NCI-H2227 (cell line): ENCODE data around the gene HYI.
"Not testable (repeated sequence)": the region's sequence is repeated elsewhere in the genome, so short reads cannot be mapped to it uniquely, and the experiment has no call there.

ENCODE experiments used
- DNase-seq: peaks from one replicate; lab custom pipeline; 2025; ENCODE audit not compliant: unreplicated experiment; lab: John Stamatoyannopoulos, UW

Gene HYI, protein sequence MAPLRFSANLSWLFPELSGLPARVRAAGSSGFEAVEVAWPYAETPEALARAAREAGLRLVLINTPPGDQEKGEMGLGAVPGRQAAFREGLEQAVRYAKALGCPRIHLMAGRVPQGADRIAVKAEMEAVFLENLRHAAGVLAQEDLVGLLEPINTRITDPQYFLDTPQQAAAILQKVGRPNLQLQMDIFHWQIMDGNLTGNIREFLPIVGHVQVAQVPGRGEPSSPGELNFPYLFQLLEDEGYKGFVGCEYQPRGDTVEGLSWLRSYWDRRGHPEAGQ

DNA sequence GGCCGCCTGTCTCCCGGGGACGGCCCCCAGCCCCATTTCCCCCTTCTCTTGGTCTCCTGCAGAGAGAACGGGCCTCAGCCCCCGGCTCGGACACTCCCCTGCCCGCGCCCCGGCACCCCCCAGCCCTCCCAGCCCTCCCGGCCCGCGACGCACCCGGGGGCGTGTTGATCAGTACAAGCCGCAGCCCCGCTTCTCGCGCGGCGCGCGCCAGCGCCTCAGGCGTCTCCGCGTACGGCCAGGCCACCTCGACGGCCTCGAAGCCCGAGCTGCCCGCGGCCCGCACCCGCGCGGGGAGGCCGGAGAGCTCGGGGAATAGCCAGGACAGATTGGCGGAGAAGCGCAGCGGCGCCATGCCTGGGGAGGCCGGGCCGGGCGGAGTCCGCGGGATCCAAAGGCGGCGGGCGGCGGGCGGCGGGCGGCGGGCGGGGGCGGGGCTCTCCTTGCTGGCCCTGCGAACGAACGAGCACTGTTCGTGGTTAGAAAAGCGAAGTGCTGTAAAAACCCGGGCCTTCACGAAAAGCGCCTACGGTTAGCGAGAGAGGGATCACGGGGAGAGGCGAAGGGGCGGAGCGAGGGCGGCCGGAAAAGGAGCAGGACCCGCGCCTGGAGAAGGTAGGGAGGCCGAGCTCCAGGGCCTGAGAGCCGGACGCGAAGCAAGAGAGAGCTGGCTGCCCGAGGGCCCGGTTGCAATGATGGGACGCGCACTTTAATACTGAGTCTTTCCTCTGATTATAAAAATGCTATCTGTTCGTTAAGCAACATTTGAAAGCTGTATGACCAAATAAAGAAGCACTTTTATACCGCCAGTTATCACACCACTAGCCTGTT is at the start of gene HYI:
Gene HYI (minus strand): TSS at position 490 of the 828 bp plus-strand sequence. CDS start 138 bp downstream, at position 352.
- DNase-seq = peak; percentile 93

DNA sequence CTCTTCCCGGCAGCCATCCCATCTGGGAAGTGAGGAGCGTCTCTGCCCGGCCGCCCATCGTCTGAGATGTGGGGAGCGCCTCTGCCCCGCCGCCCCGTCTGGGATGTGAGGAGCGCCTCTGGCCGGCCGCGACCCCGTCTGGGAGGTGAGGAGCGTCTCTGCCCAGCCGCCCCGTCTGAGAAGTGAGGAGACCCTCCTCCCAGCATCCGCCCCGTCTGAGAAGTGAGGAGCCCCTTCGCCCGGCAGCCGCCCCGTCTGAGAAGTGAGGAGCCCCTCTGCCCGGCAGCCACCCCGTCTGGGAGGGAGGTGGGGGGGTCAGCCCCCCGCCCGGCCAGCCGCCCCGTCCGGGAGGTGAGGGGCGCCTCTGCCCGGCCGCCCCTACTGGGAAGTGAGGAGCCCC is 48.1 kb upstream of the HYI start:
- not testable (repeated sequence) for DNase-seq

DNA sequence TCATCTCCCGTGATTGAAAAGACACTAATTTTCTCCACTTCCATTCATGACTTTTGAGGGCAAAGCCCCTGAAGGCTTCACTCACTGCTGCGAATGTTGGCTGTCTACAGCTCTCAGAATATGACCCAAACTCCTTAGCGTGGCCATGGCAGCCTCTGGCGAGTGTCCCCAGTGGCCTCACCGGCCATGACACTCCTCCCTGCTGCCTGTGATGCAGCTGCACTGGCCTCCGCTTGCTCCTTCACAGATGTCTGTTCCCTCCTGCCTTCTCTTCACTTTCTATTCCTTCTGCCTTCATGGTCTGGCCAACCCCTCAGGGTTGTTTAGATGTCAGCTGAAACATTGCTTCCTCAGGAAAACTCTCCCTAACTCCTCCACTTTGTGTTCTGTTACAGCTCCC is 46.2 kb upstream of the HYI start:
- DNase-seq = no peak

DNA sequence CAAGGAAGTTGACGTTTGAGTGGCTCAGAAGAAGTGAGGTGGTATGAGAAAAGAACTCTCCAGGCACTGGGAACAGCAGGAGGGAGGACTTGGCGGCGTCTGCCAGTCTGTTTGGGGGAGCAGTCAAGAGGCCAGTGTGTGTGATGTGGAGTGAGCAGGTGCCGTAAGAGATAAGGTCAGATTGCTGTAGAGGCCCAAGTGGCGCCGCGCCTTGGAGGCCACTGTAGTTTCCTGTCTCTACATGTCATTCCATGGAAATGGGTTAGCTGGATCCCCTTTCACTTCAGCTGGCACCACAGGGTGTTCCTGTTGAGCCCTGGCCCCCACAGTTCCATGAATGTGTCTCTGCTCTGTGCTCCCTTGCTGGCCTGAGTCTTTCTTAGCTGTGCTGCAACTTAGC is 41.5 kb upstream of the HYI start:
- no peak for DNase-seq

DNA sequence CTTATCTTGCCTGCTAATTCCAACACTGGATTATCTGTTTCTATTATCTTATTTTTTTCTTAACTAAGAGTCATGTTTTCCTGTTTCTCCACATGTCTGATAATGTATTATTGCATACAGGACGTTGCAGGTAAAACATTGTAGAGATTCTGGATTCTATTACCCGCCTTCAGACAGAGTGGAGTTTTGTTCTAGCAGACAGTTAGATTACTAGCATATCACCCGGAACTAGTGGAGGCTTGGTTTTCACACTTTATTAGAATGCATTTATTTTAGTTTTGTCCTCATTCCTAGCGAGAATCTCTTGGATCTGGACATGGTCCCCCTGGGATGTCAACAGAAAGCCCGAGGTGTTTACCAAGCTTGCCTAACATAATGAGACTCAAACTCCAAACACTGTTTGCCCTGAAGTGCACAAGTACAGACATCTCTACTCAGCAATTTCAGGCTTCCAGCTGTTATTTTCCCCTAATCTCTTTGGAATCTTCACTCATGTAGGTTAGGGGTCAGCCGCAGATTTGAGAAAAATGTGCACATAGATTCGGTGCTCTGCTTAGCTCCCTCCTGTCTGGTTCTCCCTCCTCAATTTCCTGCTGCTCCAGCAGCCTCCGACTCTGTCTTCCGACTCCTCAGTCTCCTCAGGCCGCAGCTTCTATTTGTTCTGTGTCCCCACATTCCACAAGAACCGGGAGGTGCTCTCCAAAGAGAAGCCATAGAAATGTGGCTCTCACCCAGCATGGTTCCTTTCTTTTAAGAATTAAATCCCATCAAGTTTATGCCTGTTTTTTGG is 40.1 kb upstream of the HYI start:
- DNase-seq = peak; percentile 68

DNA sequence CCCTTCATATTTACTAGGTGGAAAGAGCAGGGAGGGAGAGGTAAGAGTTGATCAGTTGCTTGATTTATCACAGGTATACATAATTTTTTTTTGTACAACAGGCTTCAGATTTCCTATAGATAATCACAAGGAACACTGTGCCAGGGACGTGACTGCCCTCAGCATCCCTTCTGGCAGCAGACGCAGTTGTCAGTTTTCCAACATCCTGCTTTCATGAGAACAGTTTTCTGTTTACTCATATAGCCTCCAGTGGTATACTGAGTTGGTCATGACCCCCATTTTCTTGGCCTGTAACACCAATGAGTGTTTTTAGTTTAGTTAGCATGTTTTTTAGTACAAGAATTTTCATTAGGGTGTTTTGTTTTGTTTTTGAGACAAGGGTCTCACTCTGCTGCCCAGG is 39.1 kb upstream of the HYI start:
- DNase-seq = no peak

DNA sequence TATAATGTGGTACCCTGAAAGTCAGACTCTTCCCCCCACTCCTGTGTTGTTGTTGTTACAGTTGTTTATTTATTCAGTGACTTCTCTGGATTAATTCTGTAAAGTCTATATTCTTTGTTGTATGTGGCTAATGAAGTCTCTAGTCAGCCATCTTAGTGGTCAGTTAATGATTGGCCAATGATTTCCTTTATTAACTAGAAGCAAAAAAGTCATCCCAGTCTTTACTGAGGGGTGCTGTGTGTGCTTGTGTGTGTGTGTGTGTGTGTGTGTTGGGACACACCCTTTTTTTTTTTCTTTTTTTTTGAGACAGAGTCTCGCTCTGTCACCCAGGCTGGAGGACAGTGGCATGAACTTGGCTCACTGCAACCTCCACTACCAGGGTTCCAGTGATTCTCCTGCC is 37.3 kb upstream of the HYI start:
- no peak for DNase-seq

DNA sequence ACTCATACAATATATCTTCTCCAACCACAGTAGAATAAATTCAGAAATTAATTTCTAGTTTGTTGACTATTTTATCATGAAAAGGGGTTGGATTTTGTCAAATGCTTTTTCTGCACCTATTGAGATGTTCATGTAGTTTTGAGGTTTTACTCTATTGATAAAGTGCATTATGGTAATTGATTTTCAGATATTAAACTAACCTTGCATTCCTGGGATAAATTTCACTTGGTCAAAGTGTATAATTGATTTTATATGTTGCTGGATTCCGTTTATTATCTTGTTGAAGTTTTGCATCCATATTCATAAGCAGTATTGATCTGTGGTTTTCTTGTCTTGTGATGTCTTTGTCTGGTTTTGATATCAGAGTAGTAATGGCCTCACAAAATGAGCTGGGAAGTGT is 34.4 kb upstream of the HYI start:
- no peak for DNase-seq

DNA sequence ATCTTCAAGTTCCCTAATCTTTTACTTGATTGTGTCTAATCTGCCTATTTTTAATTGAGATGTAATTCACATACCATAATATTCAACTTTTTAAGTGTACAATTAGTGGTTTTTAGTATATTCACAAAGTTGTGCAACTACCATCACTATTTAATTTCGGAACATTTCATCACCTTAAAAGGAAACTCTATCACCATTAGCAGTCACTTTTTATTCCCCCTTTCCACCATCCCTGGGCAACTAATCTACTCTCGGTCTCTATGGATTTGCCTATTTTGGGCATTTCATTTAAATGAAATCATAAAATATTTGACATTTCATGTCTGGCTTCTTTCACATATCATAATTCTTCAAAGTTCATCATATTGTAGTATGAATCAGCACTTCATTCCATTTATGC is 30.6 kb upstream of the HYI start:
- DNase-seq = no peak

DNA sequence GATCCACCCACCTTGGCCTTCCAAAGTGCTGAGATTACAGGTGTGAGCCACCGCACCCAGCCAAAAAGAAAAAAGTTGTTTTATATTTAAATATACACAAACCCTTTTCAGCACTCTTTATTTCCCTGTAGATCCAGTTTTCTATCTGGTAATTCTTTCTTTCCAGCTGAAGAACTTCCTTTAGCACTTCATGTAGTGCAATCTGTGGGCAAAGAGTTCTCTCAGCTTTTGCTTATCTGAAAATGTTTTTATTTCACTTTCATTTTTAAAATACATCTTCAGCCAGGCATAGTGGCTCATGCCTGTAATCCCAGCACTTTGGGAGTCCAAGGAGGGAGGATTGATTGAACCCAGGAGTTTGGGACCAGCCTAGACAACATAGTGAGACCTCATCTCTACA is 28.5 kb upstream of the HYI start:
- no peak for DNase-seq

DNA sequence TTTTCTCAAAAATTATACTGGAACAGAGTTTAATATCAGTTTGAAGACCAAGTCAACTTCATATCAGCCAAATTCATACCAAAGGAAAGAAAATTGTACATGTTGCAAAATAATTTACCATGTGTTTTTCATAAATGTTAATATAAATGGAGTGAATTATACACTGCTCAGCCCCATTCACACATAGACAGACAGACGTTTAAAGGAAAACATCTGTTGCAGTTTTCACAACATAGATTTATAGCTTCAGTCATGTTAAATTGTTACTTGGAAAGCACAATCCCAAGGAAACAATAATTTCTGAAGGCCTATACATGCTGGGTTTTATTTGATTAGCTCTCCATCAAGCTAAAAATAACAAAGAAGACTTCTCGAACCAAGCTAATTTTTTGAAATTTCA is 27.8 kb upstream of the HYI start:
- no peak for DNase-seq

DNA sequence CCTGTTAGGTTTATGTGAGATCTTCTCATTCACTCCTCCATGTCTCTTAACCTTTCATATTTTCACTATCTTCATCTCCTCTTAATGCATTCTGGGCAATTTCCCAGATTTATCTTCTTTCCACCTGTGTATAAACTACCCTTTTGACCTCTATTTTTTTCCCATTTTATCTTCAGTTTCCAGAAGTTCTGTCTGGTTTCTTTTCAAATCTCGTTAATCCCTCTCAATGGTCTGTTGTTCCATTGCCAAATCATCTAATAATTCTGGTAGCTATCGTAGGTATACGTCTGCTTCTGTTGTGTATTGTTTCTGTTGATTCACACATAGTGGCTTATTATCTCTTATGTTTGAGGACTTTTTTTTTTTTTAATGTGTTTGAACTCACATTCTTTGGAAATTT is 25.7 kb upstream of the HYI start:
- DNase-seq = no peak

DNA sequence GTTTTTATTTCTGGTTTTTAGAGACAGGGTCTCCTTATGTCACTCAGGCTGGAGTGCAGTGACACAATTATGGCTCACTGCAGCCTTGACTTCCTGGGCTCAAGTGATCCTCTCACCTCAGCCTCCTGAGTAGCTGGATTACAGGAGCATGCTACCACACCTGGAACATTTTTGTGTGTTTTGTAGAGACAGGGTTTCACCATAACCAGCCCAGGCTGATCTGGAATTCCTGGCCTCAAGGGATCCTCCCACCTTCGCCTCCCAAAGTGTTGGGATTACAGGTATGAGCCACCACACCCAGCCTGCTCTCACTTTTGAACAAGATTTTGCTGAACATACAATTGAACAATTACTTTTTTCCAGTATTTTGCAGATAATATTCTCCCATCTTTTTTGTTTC is 24.0 kb upstream of the HYI start:
- no peak for DNase-seq

DNA sequence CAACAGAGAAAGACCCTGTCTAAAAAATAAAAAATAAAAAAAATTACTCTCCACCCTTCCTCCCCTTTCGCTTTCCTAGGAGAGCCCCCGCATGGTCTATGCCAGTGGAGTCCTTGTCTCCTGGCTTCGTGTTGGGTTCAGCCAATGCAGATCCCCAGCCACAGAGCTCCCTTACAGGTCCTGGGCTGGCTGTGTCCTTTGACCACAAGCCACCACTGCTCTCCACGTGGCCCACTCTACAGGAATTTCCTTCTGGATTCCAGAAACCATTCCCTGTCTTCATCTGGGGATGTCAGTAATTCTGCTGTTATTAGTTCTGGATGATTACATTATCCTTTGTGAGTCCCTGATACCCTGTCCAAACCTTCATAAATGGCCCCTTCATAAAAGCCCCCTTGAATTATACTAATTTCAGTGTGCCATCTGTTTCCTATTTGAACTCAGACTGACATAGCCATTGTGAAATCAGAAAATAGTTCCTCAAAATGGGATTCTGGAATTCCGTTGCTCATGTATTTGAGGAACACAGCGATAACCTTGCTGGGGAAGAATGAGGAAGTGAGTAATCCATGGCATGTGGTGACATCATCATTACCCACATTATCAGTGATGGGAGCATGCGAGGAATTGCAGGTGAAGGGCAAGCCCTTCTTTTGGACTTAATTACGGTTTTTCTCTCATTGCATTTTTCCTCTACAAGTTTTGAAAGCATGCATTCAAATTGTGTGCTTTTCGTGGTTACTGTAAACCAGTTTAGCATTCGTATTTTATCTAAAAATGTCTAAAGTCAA is 22.1 kb upstream of the HYI start:
- DNase-seq = not testable (repeated sequence)

DNA sequence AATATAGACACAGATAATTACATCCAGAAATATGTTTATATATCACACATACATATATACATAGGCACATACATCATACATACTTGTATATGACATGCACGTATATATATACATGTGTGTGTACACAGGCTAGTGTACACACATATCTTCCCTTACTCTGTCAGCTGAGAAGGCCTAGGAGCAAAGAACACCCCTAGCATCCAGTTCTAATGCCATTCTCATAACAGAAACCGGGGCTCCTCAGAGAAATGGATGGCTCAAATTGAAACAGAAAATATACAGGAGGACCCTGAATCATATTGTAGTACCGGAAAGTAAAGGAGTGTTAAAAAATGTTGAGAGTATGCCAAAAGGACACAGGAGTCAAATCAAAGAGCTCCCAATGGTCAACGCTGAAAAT is 19.7 kb upstream of the HYI start:
- DNase-seq = no peak

DNA sequence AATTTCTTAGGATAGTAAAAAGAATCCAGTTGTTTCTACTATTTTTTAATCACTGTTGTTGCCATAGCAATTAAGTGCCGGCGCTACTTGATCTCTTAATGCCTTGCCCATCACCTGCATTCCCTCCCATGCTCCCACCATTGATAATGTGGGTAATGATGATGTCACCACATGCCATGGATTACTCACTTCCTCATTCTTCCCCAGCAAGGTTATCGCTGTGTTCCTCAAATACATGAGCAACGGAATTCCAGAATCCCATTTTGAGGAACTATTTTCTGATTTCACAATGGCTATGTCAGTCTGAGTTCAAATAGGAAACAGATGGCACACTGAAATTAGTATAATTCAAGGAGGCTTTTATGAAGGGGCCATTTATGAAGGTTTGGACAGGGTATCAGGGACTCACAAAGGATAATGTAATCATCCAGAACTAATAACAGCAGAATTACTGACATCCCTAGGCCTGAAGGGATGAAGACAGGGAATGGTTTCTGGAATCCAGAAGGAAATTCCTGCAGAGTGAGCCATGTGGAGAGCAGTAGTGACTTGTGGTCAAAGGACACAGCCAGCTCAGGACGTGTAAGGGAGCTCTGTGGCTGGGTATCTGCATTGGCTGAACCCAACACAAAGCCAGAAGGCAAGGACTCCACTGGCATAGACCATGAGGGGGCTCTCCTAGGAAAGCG is 18.9 kb upstream of the HYI start:
- DNase-seq = not testable (repeated sequence)

DNA sequence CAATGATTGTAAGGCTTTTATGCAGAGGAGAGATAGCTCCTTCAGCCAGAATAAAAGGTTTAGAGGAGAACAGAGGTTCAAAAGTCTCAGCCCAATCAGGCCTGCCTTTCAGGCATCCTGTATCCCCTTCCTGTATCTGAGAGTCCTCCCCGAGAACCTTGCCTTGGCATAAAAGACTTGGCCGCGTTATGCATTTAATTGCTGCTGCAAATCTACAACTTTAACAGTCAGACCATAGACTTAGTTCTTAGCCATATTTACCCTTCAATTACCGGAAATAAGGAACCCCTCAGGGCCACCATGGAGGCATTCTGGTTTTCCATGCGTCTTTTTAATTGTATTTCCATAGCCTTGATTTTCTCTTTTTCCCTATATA is 18.3 kb upstream of the HYI start:
- DNase-seq = no peak

DNA sequence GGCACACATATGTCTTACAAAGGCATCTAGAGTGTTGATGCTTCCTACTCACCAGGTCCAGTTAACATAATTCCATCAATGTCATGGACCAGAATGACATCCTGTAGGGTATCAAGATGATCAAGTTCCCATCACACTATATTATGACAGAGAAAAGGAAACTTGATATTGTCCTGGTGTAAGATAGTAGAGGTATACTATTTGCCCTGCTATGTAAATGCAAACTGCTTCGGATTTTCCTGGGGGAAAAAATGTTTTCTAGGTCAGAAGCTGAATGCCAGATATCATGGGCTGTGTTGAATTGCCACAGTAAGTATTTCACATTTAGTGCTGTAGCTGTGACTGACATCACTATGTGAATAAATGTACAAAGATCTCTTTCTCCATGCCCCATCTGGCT is 16.2 kb upstream of the HYI start:
- no peak for DNase-seq

DNA sequence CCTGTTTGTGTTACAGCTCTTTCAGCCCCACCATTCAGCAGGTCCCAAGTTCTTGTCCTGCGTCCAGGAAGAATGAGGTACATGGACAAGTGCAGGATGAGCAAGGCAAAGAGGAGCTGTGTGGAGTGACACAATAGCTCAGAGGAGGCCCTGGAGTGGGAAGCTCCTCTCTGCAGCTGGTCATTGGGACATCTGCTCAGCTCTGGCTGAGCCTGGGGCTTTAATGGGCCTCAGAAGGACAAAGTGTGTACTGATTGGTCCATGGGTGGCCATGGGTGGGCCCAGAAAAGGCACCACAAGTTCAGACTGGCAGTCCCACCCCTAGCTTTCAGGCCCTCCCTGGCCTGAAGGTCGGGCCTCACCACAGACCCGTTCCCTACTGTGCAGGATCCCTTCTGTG is 14.7 kb upstream of the HYI start:
- DNase-seq = no peak

DNA sequence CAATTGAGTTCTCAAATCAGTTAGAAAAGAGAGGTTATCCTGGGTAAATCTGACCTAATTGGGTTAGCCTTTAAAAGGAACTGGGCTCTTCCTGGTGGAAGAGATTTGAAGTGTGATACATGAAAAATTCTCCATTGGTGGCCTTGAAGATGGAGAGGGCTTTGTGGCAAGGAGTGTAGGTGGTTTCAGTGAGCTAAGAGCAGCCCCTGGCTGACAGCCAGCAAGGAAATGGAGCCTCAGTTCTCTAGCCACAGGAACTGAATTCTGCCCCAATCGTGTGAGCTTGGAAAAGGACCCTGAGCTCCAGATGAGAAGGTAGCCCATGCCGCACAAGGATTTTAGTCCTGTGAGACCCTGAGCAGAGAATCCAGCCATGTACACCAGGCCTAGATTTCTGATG is 12.7 kb upstream of the HYI start:
- no peak for DNase-seq
